Left colon (tissue), 2 donors: ENCODE data around the gene FA2H. TPM values are rescaled to one million over a fixed set of nuclear protein-coding genes. Genes with fewer than 3 reads are reported as not detected.
"Not testable (repeated sequence)": the region's sequence is repeated elsewhere in the genome, so short reads cannot be mapped to it uniquely, and the experiment has no call there.

ENCODE experiments used
- ATAC-seq: fragments of 200-7000 bp; cut with Tn5 transposase; one replicate; pipeline ENCODE4 v1.9.1; 2020; ENCODE audit warnings: mild to moderate bottlenecking, moderate library complexity
- DNase-seq, 2 donors: peaks; one replicate each; pipeline ENCODE4 v3.0.0-alpha.2; 2020
- intact Hi-C, 2 donors: fragments of 100-400 bp; cut with DNase I in 1 of 2; cut with micrococcal nuclease in 1 of 2; formaldehyde crosslinking; loops; one replicate each; pipeline versions ENCODE4 v1.11.2 to v1.14.0; 2022; cut with DNase I, micrococcal nuclease
- long read RNA-seq: library from polyadenylated mRNA; unstranded; transcript quantifications from one replicate; pipeline ENCODE4 v2.0.0, GENCODE V29; 2021
- total RNA-seq, 2 donors: library from RNA; stranded (reverse); fragmentation: NEBNext Ultra II Directional; extraction: Animal tissue kit (Norgen Biotek cat#: 25700); gene quantifications; one replicate each; pipeline ENCODE4 v1.2.1, GENCODE V29; 2021
- donor health status: DM: no; HTN: no; CAD: no.
- donor health status: DM: yes; HTN: yes; CAD: no.

The FA2H gene, protein sequence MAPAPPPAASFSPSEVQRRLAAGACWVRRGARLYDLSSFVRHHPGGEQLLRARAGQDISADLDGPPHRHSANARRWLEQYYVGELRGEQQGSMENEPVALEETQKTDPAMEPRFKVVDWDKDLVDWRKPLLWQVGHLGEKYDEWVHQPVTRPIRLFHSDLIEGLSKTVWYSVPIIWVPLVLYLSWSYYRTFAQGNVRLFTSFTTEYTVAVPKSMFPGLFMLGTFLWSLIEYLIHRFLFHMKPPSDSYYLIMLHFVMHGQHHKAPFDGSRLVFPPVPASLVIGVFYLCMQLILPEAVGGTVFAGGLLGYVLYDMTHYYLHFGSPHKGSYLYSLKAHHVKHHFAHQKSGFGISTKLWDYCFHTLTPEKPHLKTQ
- 10 to 100 TPM; 48.5 to 64.5 TPM for total RNA-seq
- long read RNA-seq, partial matches to known transcripts = 0 of 10 reads
- long read RNA-seq, other reads (novel, unspliced or antisense) = 9 of 10 reads

DNA sequence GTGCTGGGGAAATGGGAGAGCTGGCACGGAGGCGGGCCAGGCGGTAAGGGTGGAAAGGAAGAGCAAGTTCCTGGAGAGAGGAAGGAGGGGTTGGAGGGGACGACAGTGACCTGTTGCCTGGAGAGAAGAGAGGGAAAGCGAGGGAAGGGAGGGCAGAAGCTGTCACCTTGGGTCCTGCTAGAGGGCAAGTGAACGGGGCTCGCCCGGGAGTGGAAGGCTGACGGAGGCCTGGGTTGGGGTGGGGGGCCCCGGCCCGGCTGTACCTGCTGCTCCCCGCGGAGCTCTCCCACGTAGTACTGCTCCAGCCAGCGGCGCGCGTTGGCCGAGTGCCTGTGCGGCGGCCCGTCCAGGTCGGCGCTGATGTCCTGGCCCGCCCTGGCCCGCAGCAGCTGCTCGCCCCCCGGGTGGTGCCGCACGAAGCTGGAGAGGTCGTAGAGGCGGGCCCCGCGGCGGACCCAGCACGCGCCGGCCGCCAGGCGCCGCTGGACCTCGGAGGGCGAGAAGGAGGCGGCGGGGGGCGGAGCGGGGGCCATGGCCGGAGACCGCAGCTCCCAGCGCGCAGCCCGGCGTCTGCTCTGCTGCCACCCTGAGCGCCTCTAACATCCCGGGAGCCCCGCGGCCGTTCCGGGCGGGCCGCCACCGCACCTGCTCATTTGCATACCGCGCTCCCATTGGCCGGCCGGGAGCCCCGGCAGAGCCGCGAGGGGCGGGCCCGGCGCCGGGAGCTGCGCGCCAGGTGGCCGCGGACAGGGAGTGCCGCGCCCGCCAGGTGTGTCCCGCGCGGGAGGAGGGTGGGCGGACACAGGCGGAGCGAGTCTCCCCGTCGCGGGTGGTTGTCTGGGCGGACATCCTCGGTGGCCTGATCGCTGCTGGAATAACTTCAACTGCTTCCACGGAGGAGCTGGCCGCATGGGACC, at the start of gene FA2H:
Gene FA2H, minus strand, starts transcription at position 598 of the 917 bp plus-strand sequence. Its CDS starts 65 bp downstream, at position 533.
- intact Hi-C loops = no loop called here
- peak; percentile 91 for DNase-seq
- ATAC-seq = peak; percentile 85

DNA sequence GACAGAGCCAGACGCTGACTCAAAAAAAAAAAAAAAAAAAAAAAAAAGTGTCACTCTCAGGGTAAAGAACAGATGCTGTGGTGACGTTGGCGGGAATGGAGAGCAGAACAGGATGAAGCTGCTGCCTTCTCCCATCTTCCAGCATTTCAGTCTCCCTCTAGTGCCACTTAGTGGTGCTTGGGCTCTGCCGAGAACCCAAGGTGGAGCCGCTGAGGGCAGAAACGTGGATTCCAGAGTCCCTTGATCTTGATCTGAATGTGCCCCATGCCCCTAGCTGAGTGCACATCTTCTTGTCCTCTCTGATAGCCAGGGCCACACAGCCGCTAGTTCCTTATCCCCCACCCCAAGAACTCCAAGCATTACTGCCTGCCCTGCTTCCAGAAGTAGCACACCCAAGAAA, 43.2 kb upstream of the FA2H start:
- ATAC-seq = no peak
- intact Hi-C loops = no loop called here
- no peak for DNase-seq

DNA sequence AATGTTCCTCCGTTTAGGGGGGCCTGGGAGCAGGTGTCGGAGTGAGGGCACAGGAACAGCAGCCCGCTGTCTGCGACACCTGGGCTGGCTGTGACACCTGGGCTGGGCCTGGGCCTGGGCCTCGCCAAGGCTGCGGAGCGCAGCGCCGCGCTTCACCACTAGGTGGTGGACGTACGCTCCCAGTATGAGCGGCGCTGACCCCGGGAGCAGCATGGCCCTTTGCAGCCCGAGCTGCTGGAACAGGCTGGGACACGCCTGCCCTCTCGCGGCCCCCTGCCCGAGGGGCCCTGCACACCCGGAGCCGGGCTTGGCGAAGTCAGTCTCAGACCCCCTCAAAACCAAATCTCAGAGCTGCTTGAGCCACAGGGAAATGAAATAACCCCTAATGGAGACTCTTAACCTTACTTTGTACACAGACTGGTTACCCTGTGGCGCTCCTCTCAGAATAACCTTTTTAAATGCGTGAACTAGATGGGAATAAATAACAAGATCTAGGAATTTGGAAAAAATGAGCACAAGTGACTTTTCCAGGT, 38.6 kb upstream of the FA2H start:
- ATAC-seq = peak; percentile 100
- intact Hi-C loops = loop anchor here in 1 of 2 donors (5.0 kb wide), 1 partner anchor 49 kb away; no protein-coding TSS in a partner anchor
- DNase-seq = peak; percentile 73 to 90

DNA sequence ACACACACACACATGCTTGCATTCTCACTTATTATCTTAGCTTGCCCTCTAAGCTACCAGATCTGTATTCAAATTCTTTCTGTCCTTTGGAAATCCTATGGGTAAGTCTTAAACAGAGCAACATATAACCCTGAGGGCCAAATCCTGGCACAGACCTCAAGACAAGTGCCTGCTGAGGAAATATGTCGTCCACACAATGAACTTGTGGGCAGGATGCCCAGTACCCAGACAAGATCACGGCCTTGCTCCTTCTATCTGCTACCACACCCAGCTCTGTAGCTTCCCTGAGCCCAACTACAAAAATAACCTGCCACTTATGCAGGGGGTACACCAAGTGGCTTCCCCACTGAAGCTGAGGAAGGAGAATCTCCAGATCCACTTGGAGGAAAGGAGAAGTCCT, 37.3 kb upstream of the FA2H start:
- DNase-seq = peak in 1 of 2 donors; percentile 12
- ATAC-seq = no peak
- intact Hi-C loops = loop anchor here in 1 of 2 donors (5.0 kb wide), 1 partner anchor 50 kb away; no protein-coding TSS in a partner anchor

DNA sequence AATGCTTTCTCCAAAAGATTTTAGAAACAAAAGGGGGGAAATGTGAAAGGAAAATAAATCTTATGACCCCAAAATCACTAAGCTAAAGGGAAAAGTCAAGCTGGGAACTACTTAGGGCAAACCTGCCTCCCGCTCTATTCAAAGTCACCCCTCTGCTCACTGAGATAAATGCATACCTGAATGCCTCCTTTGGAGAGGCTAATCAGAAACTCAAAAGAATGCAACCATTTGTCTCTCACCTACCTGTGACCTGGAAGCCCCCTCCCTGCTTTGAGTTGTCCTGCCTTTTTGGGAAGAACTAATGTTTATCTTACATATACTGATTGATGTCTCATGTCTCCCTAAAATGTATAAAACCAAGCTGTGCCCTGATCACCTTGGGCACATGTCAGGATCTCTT, 36.6 kb upstream of the FA2H start:
- intact Hi-C loops = loop anchor here in 1 of 2 donors (5.0 kb wide), 1 partner anchor 51 kb away; no protein-coding TSS in a partner anchor
- DNase-seq, ATAC-seq: not testable (repeated sequence)

DNA sequence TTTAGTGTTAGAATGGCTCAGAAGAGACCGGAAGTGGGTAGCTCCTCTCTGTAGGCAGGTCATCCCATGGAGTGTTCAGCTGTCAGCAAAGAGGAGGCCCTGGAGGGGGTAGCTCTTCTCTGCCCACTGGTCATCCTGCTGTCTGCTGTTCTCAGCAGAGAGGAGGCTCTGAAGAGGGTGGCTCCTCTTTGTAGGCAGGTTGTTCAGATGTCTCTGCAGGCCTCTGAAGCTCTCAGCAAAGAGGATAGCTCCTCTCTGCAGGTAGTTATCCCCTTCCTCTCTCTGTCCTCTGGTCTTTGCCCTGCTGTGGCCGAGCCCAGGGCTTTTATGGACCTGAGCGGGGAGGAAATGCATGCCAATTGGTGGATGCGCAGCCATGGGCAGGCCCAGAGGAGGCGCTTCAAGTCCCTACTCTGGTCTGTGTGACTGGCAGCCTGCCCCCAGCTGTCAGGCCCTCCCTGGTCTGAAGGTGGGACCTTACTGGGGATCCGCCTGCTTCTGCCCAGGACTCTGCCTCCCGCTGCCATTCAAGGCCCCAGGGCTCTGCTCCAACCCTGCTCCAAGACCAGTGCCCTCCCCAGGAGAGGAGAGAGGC, 32.5 kb upstream of the FA2H start:
- DNase-seq (no peak), ATAC-seq (peak; percentile 21)
- intact Hi-C loops = no loop called here

DNA sequence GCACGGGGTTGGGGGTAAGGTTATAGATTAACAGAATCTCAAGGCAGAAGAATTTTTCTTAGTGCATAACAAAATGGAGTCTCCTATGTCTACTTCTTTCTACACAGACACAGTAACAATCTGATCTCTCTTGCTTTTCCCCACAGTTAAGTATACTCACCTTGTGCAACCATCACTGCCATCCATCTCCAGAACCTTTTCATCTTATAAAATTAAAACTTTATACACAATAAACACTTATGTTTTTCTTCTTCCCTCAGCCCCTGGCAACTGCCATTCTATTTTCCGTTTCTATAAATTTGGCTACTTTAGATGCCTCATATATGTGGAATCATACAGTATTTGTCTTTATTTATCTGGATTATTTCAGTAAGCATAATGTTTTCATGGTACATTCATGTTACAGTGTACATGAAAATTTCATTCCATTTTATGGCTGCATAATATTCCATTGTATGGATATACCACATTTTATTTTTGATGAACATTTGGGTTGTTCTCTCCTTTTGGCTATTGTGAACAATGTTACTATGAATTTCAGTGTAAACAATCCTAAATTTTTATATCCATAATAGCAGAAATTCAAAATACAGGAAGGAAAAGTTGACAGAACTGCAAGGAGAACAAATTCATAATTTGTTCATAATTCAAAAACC, 25.7 kb upstream of the FA2H start:
- DNase-seq = no peak
- no peak for ATAC-seq
- intact Hi-C loops = no loop called here

DNA sequence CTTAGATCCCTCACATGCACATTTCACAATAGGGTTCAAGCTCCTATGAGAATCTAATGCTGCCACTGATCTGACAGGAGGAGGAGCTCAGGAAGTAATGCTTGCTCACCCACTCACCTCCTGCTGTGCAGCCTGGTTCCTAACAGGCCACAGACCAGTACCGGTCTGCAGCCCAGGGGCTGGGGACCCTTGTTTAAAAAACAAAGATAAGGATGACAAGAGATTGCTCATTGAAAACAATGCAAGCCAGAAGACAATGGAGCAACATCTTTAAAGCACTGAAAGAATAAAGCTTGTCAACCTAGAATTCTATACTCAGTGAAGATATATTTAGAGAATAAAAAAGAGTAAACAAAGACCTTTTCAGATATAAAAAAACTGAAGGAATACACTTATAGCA, 22.8 kb upstream of the FA2H start:
- intact Hi-C loops = no loop called here
- DNase-seq = no peak
- no peak for ATAC-seq

DNA sequence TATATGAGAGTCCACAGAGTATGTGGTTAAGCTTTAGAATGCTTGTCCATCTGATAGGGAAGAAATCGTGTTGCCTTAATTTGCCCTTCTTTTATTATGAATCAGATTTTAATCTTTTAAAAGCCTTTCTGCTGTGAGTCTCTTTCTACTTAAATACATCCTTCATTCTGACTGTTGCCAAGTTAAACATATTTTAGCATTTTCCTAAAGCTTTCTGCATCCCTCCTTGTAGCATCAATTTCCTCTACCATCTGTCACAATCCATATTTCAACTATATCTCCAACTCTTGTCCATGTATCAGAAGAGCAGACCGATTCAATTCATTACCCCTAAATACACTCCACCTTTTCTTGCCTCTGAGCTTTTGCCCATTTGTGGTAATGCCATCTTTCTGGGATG, 20.5 kb upstream of the FA2H start:
- intact Hi-C loops = no loop called here
- no peak for ATAC-seq
- DNase-seq = no peak

DNA sequence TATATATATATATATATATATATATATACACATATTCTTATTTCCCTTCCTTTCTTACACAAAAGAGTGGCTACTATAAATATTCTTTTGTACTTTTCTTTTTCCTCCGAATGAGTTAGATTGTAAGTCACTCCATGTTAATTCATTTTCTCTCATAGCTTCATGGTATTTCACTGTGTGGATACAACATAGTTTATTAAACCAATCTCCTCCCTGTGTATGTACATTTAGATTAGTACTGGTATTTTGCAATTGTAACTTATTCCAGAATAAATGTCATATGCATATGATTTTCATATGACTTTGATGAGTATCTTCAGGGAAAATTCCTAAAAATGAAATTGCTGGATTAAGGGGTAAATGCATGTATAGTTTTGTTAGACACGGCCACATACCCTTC, 20.0 kb upstream of the FA2H start:
- ATAC-seq = no peak
- intact Hi-C loops = no loop called here
- no peak for DNase-seq

DNA sequence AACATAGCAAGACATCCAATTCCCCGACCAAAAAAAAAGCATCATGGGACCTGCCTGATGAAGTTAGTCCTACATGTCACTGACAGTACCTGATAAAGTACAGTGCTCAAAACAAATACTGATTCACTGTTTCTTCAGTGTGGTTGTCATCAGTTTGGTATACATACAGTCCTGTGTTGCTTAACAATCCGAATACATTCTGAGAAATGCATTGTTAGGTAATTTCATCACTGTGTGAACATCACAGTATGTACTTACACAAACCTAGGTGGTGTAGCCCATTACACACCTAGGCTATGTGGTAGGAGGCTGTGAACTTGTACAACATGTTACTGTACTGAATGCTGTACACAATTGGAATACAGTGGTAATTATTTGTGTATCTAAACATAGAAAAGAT, 19.0 kb upstream of the FA2H start:
- ATAC-seq = no peak
- DNase-seq = no peak
- intact Hi-C loops = no loop called here

DNA sequence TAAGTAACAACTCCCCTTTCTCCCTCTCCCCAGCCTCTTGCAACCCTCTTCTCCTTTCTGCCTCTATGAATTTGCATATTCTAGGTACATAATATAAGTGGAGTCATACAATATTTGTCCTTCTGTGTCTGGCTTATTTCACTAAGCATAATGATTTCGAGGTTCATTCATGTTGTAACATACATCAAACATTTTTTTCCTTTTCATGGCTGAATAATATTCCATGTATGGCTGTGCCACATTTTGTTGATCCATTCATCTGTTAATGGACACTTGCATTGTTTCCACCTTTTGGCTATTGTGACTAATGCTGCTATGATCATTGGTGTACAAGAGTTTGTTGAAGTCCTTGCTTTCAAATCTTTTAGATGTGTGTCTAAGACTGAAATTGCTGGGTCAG, 17.6 kb upstream of the FA2H start:
- intact Hi-C loops = no loop called here
- ATAC-seq (no peak), DNase-seq (no peak)

DNA sequence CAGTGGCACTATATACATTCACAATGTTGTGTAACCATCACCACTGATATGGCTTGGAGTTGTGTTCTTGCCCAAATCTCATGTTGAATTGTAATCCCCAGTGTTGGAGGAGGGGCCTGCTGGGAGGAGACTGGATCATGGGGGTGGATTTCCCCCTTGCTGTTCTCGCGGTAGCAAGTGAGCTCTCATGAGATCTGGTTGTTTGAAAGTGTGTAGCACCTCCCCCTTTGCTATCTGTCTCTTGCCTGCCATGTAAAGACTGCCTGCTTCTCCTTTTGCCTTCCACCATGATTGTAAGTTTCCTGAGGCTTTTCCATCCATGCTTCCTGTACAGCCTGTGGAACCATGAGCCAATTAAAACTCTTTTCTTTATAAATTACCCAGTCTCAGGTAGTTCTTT, 17.1 kb upstream of the FA2H start:
- DNase-seq, ATAC-seq, intact Hi-C loops: not testable (repeated sequence)

DNA sequence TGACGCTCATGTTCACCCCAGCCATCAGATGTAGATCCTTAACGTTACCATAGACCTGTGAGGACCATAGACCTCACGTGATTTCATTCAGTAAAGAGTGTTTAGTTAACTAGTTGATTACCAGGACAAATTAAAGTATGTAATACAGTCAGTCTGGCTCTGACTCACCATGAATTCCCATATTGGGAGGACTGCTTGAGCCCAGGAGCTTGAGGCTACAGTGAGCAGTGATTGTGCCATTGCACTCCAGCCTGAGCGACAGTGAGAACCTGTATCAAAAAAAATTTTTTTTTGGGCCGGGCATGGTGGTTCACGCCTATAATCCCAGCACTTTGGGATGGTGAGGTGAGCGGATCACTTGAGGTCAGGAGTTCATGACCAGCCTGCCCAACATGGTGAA, 13.5 kb upstream of the FA2H start:
- ATAC-seq (no peak), DNase-seq (no peak)
- intact Hi-C loops = no loop called here

DNA sequence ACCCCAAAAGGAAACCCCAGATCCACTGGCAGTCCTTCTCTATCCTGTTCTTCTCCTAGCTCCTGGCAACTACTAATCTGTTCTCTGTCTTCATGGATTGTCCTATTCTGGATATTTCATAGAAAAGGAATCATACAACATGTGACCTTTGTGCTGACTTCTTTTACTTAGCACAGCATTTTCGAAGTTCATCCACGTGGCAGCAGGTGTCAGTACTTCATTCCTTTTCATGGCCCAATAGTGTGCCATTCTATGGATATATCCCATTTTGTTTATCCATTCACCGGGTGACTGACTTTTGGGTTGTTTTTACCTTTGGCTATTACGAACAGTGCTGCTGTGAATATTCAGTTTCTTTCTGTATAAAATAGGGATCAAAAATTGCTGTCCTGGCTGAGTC, 10.4 kb upstream of the FA2H start:
- DNase-seq (no peak), ATAC-seq (no peak)
- intact Hi-C loops = no loop called here

DNA sequence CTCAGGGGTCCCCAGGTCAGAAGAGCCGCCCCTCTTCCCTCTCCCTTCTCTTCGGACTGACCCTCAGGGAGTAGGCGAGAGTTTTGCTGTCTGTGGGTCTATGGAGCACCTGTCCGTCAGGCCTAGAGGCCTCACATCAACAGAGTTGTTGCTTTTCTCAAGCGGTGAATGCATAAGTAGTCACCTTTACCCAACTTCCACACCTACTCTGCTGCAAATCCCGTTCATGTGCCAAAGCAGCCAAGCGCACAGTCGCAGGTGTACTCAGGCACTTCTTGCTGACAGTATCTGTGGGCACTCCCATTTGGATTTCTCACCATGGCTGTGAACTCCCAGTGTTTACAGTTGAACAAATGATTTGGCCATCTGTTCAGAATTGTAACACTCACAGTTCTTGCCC, 4.0 kb upstream of the FA2H start:
- DNase-seq (peak; percentile 61 to 79), ATAC-seq (peak; percentile 61)
- intact Hi-C loops = no loop called here

DNA sequence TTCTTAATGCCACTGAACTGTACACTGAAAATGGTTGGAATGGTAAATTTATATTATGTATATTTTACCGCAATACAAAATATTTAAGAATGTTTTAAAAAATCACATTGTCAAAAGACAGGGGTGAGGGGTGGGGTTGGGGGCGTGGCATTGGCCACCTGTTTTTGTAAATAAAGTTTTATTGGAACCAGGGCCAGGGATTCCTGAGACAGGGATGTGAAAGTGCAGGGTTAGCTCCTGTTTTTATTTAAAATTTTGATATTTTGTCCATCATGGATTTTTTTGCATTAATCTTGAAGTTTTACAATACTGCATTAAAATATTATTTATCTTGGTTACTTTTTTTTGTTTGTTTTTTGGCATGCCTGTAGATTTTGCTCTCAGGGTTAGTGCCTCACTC, 2.3 kb upstream of the FA2H start:
- DNase-seq (no peak), ATAC-seq (no peak)
- intact Hi-C loops = no loop called here

DNA sequence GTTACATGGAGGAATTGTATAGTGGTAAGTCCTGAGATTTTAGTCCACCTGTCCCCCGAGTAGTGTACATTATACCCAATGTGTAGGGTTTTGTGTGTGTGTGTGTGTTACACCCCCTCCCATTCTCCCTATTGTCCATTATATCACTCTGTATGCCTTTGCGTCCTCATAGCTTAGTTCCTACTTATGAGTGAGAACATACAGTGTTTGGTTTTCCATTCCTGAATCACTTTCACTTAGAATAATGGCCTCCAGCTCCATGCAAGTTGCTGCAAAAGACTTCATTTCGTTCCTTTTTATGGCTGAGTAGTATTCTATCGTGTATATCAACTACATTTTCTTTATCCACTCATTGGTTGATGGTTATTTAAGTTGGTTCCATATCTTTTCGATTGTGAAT, 635 bp upstream of the FA2H start:
- intact Hi-C loops = no loop called here
- no peak for ATAC-seq
- DNase-seq = no peak
